Measurements from ENCODE around the gene CFAP74. TPM values are rescaled to one million over a fixed set of nuclear protein-coding genes. Genes with fewer than 3 reads are reported as not detected.

CFAP74 gene
- total RNA-seq, 1 experiment from 2014 or later = 0.28 TPM

DNA sequence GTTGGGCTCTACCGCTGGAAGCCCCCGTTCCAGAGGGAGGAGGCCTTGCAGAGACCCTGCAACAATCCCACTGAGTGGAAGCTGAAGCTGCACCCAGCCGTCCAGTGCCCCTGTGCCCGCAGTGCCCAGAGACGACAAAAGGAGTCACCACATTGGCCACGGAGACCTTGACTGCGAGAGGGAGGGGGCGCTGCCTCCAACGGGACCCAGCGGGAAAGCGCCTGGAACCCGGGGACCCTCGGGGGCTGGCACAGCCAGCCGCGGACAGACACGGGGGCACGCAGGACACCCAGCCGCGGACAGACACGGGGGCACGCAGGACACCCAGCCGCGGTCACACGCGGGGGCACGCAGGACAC is 22.5 kb downstream of the CFAP74 start:
- H3K9me3 ChIP-seq (ENCODE audit: control insufficient read depth, low read depth, low read length) = no peaks in the 10 kb centered on the region
- H3T11ph ChIP-seq (ENCODE audit: low read length) = no peak overlapping the region
- Mint-ChIP-seq H3K4me1 (peaks cover 0 to 5% of the 10 kb centered on the region in 2 experiments; a peak in 2 of 4 replicates), H3K27me3 (ENCODE audit: low read depth) (peaks cover 3% of the 10 kb centered on the region), H3K36me3 (ENCODE audit: insufficient read depth in 1 of 3, low read depth in 3 of 3) (peaks cover 0 to 11% (median 0%) of the 10 kb centered on the region in 3 experiments; a peak in 2 of 7 replicates), H3K27ac (no peak overlapping the region), H3K4me3 (no peak overlapping the region), H3K9me3 (peaks cover 9 to 20% of the 10 kb centered on the region in 2 experiments)
- no CpG with 5 or more reads among the region's 26 CpGs for WGBS (ENCODE audit: extremely low coverage, insufficient read length, low lambda C conversion rate)
- H4K91ac ChIP-seq (ENCODE audit: insufficient read length, low read depth, low read length) = no peak overlapping the region
- H2AFZ ChIP-seq (ENCODE audit: low read length) = no peak overlapping the region
- no peak for DNase-seq
- no peak overlapping the region for H4K8ac ChIP-seq (replicated peaks; ENCODE audit: insufficient read length, low read depth, low read length)
- H3K23ac ChIP-seq (ENCODE audit: insufficient read length, low read depth, low read length) = no peak overlapping the region
- H4K20me1 ChIP-seq (ENCODE audit: control insufficient read depth, insufficient read depth, insufficient read length) = no peaks in the 10 kb centered on the region
- H3K4me1 ChIP-seq (ENCODE audit: insufficient read depth, low read length) = no peaks in the 10 kb centered on the region
- no peak overlapping the region for H3K9ac ChIP-seq (ENCODE audit: extremely low read depth, insufficient read length, low read length)
- no peak overlapping the region for H2AK5ac ChIP-seq (ENCODE audit: insufficient read length, low read length)
- no peak overlapping the region for H3K56ac ChIP-seq (ENCODE audit: insufficient read length, low read depth, low read length)
- no peak overlapping the region for H4K5ac ChIP-seq (ENCODE audit: insufficient read length, low read depth, low read length)
- H2BK12ac ChIP-seq (ENCODE audit: insufficient read length, low read depth, low read length) = no peak overlapping the region
- no peaks in the 10 kb centered on the region for H3K23me2 ChIP-seq (ENCODE audit: insufficient read length, low read depth, low read length, poor library complexity, severe bottlenecking)
- H3K79me1 ChIP-seq (ENCODE audit: insufficient read depth, low read depth, low read length, poor library complexity, severe bottlenecking) = no peaks in the 10 kb centered on the region
- H2BK5ac ChIP-seq (ENCODE audit: insufficient read length, low read length) = no peak overlapping the region
- H3K27ac ChIP-seq (ENCODE audit: insufficient read length, low read depth, low read length) = no peak overlapping the region
- H3K4me2 ChIP-seq (ENCODE audit: insufficient read depth, insufficient read length, low read length) = no peak overlapping the region
- no peak overlapping the region for H3K18ac ChIP-seq (ENCODE audit: insufficient read length, low read depth, low read length)
- TF ChIP-seq, protein P1, sequence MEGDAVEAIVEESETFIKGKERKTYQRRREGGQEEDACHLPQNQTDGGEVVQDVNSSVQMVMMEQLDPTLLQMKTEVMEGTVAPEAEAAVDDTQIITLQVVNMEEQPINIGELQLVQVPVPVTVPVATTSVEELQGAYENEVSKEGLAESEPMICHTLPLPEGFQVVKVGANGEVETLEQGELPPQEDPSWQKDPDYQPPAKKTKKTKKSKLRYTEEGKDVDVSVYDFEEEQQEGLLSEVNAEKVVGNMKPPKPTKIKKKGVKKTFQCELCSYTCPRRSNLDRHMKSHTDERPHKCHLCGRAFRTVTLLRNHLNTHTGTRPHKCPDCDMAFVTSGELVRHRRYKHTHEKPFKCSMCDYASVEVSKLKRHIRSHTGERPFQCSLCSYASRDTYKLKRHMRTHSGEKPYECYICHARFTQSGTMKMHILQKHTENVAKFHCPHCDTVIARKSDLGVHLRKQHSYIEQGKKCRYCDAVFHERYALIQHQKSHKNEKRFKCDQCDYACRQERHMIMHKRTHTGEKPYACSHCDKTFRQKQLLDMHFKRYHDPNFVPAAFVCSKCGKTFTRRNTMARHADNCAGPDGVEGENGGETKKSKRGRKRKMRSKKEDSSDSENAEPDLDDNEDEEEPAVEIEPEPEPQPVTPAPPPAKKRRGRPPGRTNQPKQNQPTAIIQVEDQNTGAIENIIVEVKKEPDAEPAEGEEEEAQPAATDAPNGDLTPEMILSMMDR (conservative IDR thresholded peaks at IDR 0.05) = no peak
- H3K14ac ChIP-seq (ENCODE audit: insufficient read depth, low read length) = no peak overlapping the region
- H2BK15ac ChIP-seq (ENCODE audit: low read depth, low read length) = no peak overlapping the region
- no peaks in the 10 kb centered on the region for H3K79me2 ChIP-seq (ENCODE audit: insufficient read depth, low read length)
- H3K4ac ChIP-seq (ENCODE audit: low read depth, low read length) = no peak overlapping the region
- no peak overlapping the region for H2BK20ac ChIP-seq (ENCODE audit: low read depth, low read length, poor library complexity, severe bottlenecking)
- H2BK120ac ChIP-seq (ENCODE audit: low read depth, low read length, poor library complexity, severe bottlenecking) = no peak overlapping the region
- no peaks in the 10 kb centered on the region for H3K27me3 ChIP-seq (ENCODE audit: insufficient read depth, low read length)
